GM18907 (cell line): ENCODE results near the gene FMNL2.
"Not testable (repeated sequence)": the region's sequence is repeated elsewhere in the genome, so short reads cannot be mapped to it uniquely, and the experiment has no call there.

Source experiments
- ATAC-seq: cut with Tn5 transposase; IDR thresholded peaks from one replicate; pipeline ENCODE4 v1.9.1; 2021; ENCODE audit warnings: mild to moderate bottlenecking, moderate library complexity; ENCODE audit not compliant: unreplicated experiment

The FMNL2 gene

GRCh38 chr2:152466980-152467676 lies 132.2 kb downstream of the FMNL2 start:
- peak; percentile 97 for ATAC-seq

- ATAC-seq, result no peak
These were observed 132.9 kb downstream of the FMNL2 start for GRCh38 chr2:152467677-152468410.

- no peak for ATAC-seq
These were observed 134.1 kb downstream of the FMNL2 start for GRCh38 chr2:152468899-152469692.

GRCh38 chr2:152470861-152471854 lies 136.2 kb downstream of the FMNL2 start:
- no peak for ATAC-seq

- ATAC-seq, result no peak
These were observed 137.5 kb downstream of the FMNL2 start for GRCh38 chr2:152472481-152472887.

- ATAC-seq, result no peak
These were observed 138.3 kb downstream of the FMNL2 start for GRCh38 chr2:152473151-152473857.

GRCh38 chr2:152474523-152474922 lies 139.5 kb downstream of the FMNL2 start:
- ATAC-seq, result not testable (repeated sequence)

GRCh38 chr2:152475982-152476381 lies 141.0 kb downstream of the FMNL2 start:
- no peak for ATAC-seq

- ATAC-seq, result no peak
These were observed 142.5 kb downstream of the FMNL2 start for GRCh38 chr2:152477347-152478092.

- no peak for ATAC-seq
These were observed 144.3 kb downstream of the FMNL2 start for GRCh38 chr2:152479282-152479681.

GRCh38 chr2:152480821-152481399 lies 145.9 kb downstream of the FMNL2 start:
- ATAC-seq, result no peak

- ATAC-seq, result no peak
These were observed 147.1 kb downstream of the FMNL2 start for GRCh38 chr2:152481881-152482583.

GRCh38 chr2:152483276-152484063 lies 148.5 kb downstream of the FMNL2 start:
- no peak for ATAC-seq

- ATAC-seq, result no peak
These were observed 151.2 kb downstream of the FMNL2 start for GRCh38 chr2:152485954-152486736.

GRCh38 chr2:152486737-152487400 lies 151.9 kb downstream of the FMNL2 start:
- ATAC-seq, result no peak

GRCh38 chr2:152488075-152488474 lies 153.1 kb downstream of the FMNL2 start:
- no peak for ATAC-seq
